Peyer's patch (tissue), 4 donors: ENCODE measurements around the gene TMEM252.

Source experiments
- POLR2A ChIP-seq, 2 donors: fragments of 450-650 bp; IDR thresholded peaks; one replicate each; pipeline ENCODE4 v1.5.1; 2017; ENCODE audit warnings: antibody characterized with exemption in 2 of 2, mild to moderate bottlenecking in 2 of 2, moderate library complexity in 2 of 2
- TF ChIP-seq, protein P1 (sequence below), 6 experiments: fragments of 450-650 bp in 4 of 6; fragments of 200-600 bp in 2 of 6; sonication (generic) in 1 of 6; IDR thresholded peaks; one replicate each; pipeline ENCODE4 v1.5.1; 2017 to 2019; ENCODE audit warnings: antibody characterized with exemption in 6 of 6, mild to moderate bottlenecking in 3 of 6, moderate library complexity in 1 of 6

DNA sequence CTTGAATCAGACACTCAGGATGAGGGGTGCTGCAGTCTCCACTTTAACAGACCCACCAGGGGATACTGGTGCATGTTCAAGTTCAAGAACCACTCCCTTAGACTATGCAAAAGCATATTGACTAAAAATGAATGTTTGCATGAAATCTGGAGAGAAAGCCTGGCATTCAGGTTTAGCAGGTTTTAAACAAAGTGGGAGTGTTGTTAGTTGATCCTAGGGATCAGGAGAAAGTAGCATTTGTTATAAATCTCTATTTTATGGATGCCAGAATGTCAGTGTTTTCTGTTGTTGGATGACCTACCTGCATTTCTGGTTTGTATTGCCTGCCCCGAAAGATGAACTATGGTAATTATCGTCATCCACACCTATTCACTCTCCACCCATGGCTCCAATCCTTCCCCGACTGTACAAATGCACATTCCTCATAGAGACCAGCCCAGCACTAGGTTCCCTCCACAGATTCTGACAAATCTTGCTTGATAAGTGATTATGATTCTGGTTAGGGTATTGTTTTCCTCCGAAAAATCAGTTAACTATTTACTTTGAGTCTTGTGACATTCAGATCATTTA, 17.2 kb downstream of the TMEM252 start:
- TF ChIP-seq, protein P1, sequence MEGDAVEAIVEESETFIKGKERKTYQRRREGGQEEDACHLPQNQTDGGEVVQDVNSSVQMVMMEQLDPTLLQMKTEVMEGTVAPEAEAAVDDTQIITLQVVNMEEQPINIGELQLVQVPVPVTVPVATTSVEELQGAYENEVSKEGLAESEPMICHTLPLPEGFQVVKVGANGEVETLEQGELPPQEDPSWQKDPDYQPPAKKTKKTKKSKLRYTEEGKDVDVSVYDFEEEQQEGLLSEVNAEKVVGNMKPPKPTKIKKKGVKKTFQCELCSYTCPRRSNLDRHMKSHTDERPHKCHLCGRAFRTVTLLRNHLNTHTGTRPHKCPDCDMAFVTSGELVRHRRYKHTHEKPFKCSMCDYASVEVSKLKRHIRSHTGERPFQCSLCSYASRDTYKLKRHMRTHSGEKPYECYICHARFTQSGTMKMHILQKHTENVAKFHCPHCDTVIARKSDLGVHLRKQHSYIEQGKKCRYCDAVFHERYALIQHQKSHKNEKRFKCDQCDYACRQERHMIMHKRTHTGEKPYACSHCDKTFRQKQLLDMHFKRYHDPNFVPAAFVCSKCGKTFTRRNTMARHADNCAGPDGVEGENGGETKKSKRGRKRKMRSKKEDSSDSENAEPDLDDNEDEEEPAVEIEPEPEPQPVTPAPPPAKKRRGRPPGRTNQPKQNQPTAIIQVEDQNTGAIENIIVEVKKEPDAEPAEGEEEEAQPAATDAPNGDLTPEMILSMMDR (IDR thresholded peaks at IDR 0.05), result no peak
- no peak for TF ChIP-seq POLR2A (IDR thresholded peaks at IDR 0.05)
